Heart left ventricle (tissue), 13 donors: ENCODE data around the gene UBE2H.

Experiments used
- CTCF ChIP-seq, 12 donors: fragments of 200-600 bp; sonication (generic) in 4 of 12; IDR thresholded peaks; one replicate each; pipeline versions ENCODE4 v1.5.0 to v1.8.0; 2018 to 2022; ENCODE audit warnings: antibody characterized with exemption in 12 of 12, mild to moderate bottlenecking in 5 of 12
- POLR2A ChIP-seq, 2 donors: fragments of 450-650 bp; IDR thresholded peaks; one replicate each; pipeline ENCODE4 v1.6.1; 2017; ENCODE audit warnings: antibody characterized with exemption in 2 of 2, mild to moderate bottlenecking in 2 of 2, moderate library complexity in 2 of 2
- donor health status: ischemic (EF 13 %, LVEDD 7.1; RV severe dilation, severe dysfunction).
- donor health status: DM: no; HTN: yes; CAD: no.
- donor health status: DM: no; HTN: no; CAD: no.
- donor health status: ischemic (EF 25% LVEDD 6.9; RV normal size, moderate dysfunction).
- donor health status: ischemic (EF 25% LVEDD 5.7; RV mildly dilated, moderate dysfunction).
- donor health status: ischemic (EF 35%, LVEDD 5.7; RV mildly dilated, moderate dysfunction).
- donor health status: nonischemic (EF 11% LVEDD 7.7; RV severe dilation, severe dysfunction).
- donor health status: DM: yes; HTN: yes; CAD: no.
- donor health status: PGD.
- donor health status: ischemic (EF 29% LVEDD 5.4; RV normal size, mild dysfunction).
- donor health status: nonischemic (EF 23%, LVEDD 6.1; RV moderate dilation, normal function).

- TF ChIP-seq CTCF (IDR thresholded peaks at IDR 0.05): no peak
- TF ChIP-seq POLR2A (IDR thresholded peaks at IDR 0.05): no peak
These were observed 17.2 kb upstream of the UBE2H start for GRCh38 chr7:129969881-129970446.
